CD4-positive, alpha-beta memory T cell (primary cell): ENCODE measurements around the gene AMZ1. TPM values are rescaled to one million over a fixed set of nuclear protein-coding genes. Genes with fewer than 3 reads are reported as not detected.
"Not testable (repeated sequence)": the region's sequence is repeated elsewhere in the genome, so short reads cannot be mapped to it uniquely, and the experiment has no call there.

ENCODE experiments used
- CTCF ChIA-PET: fragments of 350-600 bp; sonication (Branson Sonifier 250); formaldehyde crosslinking; loops from one replicate; lab custom pipeline; 2021; ENCODE audit warnings: inconsistent platforms; ENCODE audit not compliant: partially characterized antibody; lab: Charles Lee
- POLR2A ChIA-PET: fragments of 350-600 bp; sonication (Branson Sonifier 250); formaldehyde crosslinking; loops from one replicate; lab custom pipeline; 2021; ENCODE audit not compliant: partially characterized antibody; lab: Charles Lee
- DNase-seq, 5 donors: peaks; one replicate each; pipeline versions ENCODE4 v3.0.0 to v3.0.0-alpha.2; 2020 to 2022; ENCODE audit warnings: mixed read lengths in 1 of 5
- H3K27ac ChIP-seq: one replicate; pipeline ENCODE4 v1.7.0; 2013; ENCODE audit warnings: low read depth, low read length
- H3K27me3 ChIP-seq: 2 replicates; pipeline ENCODE4 v1.7.0; 2013; ENCODE audit warnings: mild to moderate bottlenecking, low read length, moderate library complexity; ENCODE audit not compliant: insufficient read depth
- H3K36me3 ChIP-seq: 2 replicates; pipeline ENCODE4 v1.7.0; 2013; ENCODE audit warnings: mild to moderate bottlenecking, low read length, moderate library complexity; ENCODE audit not compliant: insufficient read depth
- H3K4me1 ChIP-seq: 2 replicates; pipeline ENCODE4 v1.7.0; 2013; ENCODE audit warnings: mild to moderate bottlenecking, low read length, moderate library complexity; ENCODE audit not compliant: insufficient read depth
- H3K4me3 ChIP-seq, 2 donors: one replicate each; pipeline ENCODE4 v1.7.0; 2013; ENCODE audit warnings: low read length in 2 of 2, mild to moderate bottlenecking in 1 of 2
- H3K9me3 ChIP-seq, 2 donors: one replicate each; pipeline ENCODE4 v1.7.0; 2013; ENCODE audit warnings: low read length in 2 of 2, control low read depth in 1 of 2; ENCODE audit not compliant: control insufficient read depth in 1 of 2
- H3K27ac Mint-ChIP-seq, 7 donors: one replicate each; pipeline ENCODE4 v1.8.0; 2020 to 2021; ENCODE audit warnings: mixed read lengths in 7 of 7, mild to moderate bottlenecking in 6 of 7, inconsistent platforms in 3 of 7, moderate library complexity in 3 of 7
- H3K27me3 Mint-ChIP-seq, 2 donors: one replicate each; pipeline ENCODE4 v1.8.0; 2020 to 2021; ENCODE audit warnings: mixed read lengths in 2 of 2
- H3K36me3 Mint-ChIP-seq, 2 donors: one replicate each; pipeline ENCODE4 v1.8.0; 2020 to 2021; ENCODE audit warnings: mixed read lengths in 2 of 2, inconsistent platforms in 1 of 2, mild to moderate bottlenecking in 1 of 2
- H3K4me1 Mint-ChIP-seq, 4 donors: one replicate each; pipeline ENCODE4 v1.8.0; 2020 to 2021; ENCODE audit warnings: mixed read lengths in 4 of 4, mild to moderate bottlenecking in 1 of 4
- H3K4me3 Mint-ChIP-seq, 8 donors: one replicate each; pipeline ENCODE4 v1.8.0; 2020 to 2021; ENCODE audit warnings: mixed read lengths in 8 of 8, mild to moderate bottlenecking in 7 of 8, moderate library complexity in 6 of 8, inconsistent platforms in 3 of 8
- H3K9me3 Mint-ChIP-seq, 8 donors: one replicate each; pipeline ENCODE4 v1.8.0; 2020 to 2021; ENCODE audit warnings: mixed read lengths in 8 of 8, mild to moderate bottlenecking in 5 of 8, inconsistent platforms in 3 of 8, moderate library complexity in 1 of 8
- intact Hi-C: fragments of 100-400 bp; cut with micrococcal nuclease; formaldehyde crosslinking; loops from one replicate; pipeline ENCODE4 v1.15.1; 2023
- polyA plus RNA-seq, 2 donors: library from polyadenylated mRNA; unstranded; fragments of 300-500 nt; fragmentation: Illumina TruSeq; gene quantifications; one replicate each; pipeline ENCODE4 v1.2.3, GENCODE V29; 2021
- total RNA-seq, 2 experiments: library from RNA; stranded (reverse); gene quantifications; one replicate each; pipeline ENCODE4 v1.2.3, GENCODE V29; 2021

Gene AMZ1
- total and polyA plus RNA-seq, 4 experiments from 2014 or later, result 0.15 to 2.0 (median 1.6) TPM; not detected in 1

DNA sequence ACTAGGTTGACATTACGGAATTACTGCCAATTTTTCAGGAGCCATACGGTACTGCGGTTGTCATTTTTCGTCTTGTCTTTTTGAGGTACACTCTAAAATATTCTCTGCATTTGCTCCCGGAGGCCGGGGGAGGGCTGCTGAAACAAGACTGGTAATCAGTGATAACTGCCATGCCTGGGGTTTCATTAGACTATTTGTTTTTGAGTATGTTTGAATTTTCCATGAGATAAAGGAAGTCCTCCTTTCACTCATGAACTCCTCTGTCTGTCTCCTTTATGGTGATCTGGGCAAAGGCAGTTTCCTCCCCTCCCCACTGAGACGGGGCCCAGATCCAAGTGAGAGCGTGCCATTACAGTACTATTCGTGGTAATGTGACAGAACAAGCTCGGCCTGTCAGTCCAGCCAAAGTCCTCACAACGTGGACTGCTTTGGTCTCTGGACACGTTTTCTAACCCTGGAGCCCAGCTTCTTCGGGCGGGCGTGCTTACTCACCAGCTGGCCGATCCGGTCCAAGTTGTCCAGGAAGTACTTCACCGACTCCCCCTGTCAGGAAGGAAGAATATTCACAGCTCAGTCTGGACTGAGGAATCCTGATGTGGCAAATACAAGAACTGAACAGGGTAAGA, 45.1 kb downstream of the AMZ1 start:
- no peaks in the 10 kb centered on the region for H3K27me3 ChIP-seq
- ChIA-PET POLR2A (no interaction called here), CTCF (interaction anchor here (0.6 kb wide), 1 partner anchor 29 kb away, joined by 3 read pairs; no protein-coding TSS in a partner anchor)
- peaks cover 5% of the 10 kb centered on the region for H3K36me3 ChIP-seq
- H3K4me3 ChIP-seq, result no peak overlapping the region
- Mint-ChIP-seq H3K4me3 (no peak overlapping the region), H3K9me3 (no peaks in the 10 kb centered on the region), H3K27me3 (no peaks in the 10 kb centered on the region), H3K27ac (peak overlapping the region in 1 of 7 donors; percentile 8), H3K36me3 (peaks cover 26 to 34% of the 10 kb centered on the region in 2 donors), H3K4me1 (peaks cover 0 to 5% (median 3%) of the 10 kb centered on the region in 4 donors)
- DNase-seq, result no peak
- intact Hi-C loops, result no loop called here
- H3K9me3 ChIP-seq, result no peaks in the 10 kb centered on the region
- H3K27ac ChIP-seq, result no peak overlapping the region
- no peaks in the 10 kb centered on the region for H3K4me1 ChIP-seq

DNA sequence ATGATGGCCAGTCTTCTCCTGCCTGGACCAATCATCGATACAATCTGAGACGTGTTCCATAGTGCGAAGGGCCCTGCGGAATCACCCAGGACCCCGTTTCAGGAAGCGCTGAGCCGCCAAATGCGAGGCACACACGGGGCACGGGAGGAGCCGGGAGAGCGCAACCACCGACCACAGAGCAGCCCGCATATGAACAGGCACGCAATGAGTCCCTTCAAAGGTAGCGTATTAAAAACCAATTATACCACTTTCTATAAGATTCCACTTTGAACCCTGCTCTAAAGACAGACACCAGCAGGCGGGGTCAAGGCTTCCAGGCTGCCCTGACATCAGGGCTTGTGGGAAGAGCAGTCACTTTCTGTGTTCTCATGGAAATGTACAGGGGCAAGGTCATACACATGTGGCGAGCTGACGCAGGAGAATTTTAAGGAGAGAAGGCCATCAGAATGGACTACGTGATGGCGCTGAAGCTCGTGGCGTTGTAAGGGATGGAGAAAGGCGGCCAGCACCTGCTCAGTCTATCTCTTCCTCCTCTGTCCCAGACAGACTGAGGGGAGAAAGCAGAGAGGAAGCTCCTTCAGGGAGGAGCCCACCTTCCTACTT, 46.2 kb downstream of the AMZ1 start:
- CTCF ChIA-PET, result no interaction called here
- Histone ChIP-seq H3K27ac (no peak overlapping the region), H3K4me3 (no peak overlapping the region), H3K4me1 (no peaks in the 10 kb centered on the region), H3K27me3 (no peaks in the 10 kb centered on the region), H3K36me3 (peaks cover 5% of the 10 kb centered on the region), H3K9me3 (no peaks in the 10 kb centered on the region)
- Mint-ChIP-seq H3K27me3 (no peaks in the 10 kb centered on the region), H3K36me3 (peaks cover 23 to 28% of the 10 kb centered on the region in 2 donors), H3K4me3 (peak overlapping the region in 1 of 8 donors; percentile 22), H3K4me1 (peaks cover 0 to 5% (median 3%) of the 10 kb centered on the region in 4 donors), H3K9me3 (no peaks in the 10 kb centered on the region), H3K27ac (peak overlapping the region in 1 of 7 donors; percentile 83)
- intact Hi-C loops, result no loop called here
- no peak for DNase-seq
- POLR2A ChIA-PET, result no interaction called here

DNA sequence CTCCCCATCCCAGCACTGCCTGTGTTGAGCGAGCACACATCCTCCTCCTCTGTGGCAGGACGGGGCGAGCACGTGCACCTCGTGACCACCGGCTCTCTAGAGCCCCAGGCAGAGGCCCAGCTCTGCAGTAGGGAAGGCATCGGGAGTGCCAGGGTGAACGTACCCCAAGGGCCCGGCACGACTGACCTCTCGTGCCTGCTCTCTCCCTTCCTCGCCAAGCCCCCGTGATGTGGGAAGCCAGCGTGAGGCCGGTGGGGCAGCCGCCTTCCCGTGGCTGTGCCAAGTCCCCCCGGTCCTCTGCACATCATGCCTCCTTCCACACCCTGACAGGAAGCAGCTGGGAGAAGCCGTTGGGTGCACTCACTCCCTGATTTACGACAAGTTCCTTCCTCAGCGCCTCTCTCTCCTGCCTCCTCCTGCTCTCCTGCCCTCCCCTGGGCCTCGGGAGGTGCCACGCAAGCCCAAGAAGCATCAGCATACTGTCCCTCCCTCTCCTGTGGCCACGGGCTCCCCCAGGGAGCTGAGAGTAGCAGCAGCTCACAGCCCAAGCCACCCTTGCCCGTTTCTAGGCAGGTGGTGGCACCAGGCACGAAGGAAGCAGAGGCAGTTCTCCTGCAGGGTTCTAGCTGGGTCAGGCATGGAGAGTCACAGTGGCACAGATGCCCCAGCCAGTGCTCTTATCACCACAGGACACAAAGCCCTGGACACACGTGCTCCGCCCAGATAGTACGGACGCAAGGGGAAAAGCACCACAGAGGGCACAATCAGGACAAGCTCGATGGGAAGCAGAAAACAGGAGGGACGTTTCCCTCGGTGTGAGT, 47.0 kb downstream of the AMZ1 start:
- Mint-ChIP-seq H3K4me1 (peaks cover 0 to 5% (median 3%) of the 10 kb centered on the region in 4 donors), H3K9me3 (no peaks in the 10 kb centered on the region), H3K27ac (no peak overlapping the region), H3K4me3 (no peak overlapping the region), H3K36me3 (peaks cover 19 to 24% of the 10 kb centered on the region in 2 donors), H3K27me3 (no peaks in the 10 kb centered on the region)
- ChIA-PET POLR2A (no interaction called here), CTCF (no interaction called here)
- Histone ChIP-seq H3K4me3 (no peak overlapping the region), H3K27me3 (no peaks in the 10 kb centered on the region), H3K9me3 (no peaks in the 10 kb centered on the region), H3K36me3 (peaks cover 5% of the 10 kb centered on the region), H3K27ac (no peak overlapping the region), H3K4me1 (no peaks in the 10 kb centered on the region)
- intact Hi-C loops, result no loop called here
- DNase-seq, result no peak

DNA sequence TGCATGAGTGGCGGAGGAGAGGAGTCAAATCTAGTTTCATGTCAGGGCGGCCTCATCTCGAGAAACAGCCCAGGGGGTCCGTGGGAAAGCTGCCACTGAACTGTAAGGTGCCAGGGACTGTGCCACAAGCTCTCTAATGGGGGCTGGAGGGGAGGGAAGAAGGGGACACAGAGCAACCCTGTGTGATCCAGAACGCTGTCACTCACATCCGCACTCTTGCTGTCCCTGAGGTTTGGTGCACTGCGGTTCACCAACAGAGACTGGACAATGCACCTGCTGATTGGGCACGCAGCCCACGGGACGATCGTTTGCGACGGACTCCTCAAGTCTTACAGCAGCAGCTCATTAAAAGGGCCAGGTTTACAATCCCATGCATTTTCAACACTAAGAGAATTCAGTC, 47.7 kb downstream of the AMZ1 start:
- no peaks in the 10 kb centered on the region for H3K27me3 ChIP-seq
- H3K27ac ChIP-seq, result no peak overlapping the region
- CTCF ChIA-PET, result no interaction called here
- DNase-seq, result no peak
- Mint-ChIP-seq H3K36me3 (peaks cover 16 to 25% of the 10 kb centered on the region in 2 donors), H3K4me1 (peaks cover 0 to 5% (median 3%) of the 10 kb centered on the region in 4 donors), H3K4me3 (no peak overlapping the region), H3K27ac (no peak overlapping the region), H3K27me3 (no peaks in the 10 kb centered on the region), H3K9me3 (no peaks in the 10 kb centered on the region)
- H3K9me3 ChIP-seq, result no peaks in the 10 kb centered on the region
- peaks cover 2% of the 10 kb centered on the region for H3K36me3 ChIP-seq
- intact Hi-C loops, result no loop called here
- POLR2A ChIA-PET, result no interaction called here
- no peaks in the 10 kb centered on the region for H3K4me1 ChIP-seq
- no peak overlapping the region for H3K4me3 ChIP-seq

DNA sequence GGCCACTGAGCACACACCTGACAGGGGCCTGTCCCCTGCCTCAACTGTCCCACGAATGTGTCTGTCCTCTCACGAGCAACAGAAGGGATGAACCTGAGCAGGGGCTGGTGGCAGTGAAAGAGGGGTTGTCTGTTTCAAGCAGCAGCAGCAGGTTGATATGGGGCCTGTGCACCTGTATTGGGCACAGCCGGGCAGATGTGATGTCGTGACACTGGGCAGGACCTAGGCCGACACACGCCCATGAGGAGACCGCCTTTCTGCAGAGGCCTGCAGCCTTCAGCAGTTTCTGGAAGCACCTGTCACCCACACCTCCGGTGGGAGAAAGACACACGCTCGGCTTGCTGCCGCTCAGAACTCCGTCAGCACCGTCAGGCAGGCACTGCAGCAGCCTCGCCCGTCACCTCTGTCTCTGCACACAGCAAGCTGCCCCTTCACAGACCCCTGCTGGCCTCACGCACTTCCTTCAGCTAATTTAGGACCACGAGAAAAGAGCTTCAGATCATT, 48.5 kb downstream of the AMZ1 start:
- Mint-ChIP-seq H3K27me3 (no peaks in the 10 kb centered on the region), H3K27ac (no peak overlapping the region), H3K36me3 (peaks cover 12 to 21% of the 10 kb centered on the region in 2 donors), H3K4me1 (peaks cover 0 to 5% (median 3%) of the 10 kb centered on the region in 4 donors), H3K9me3 (no peaks in the 10 kb centered on the region), H3K4me3 (no peak overlapping the region)
- POLR2A ChIA-PET, result interaction anchor here (0.9 kb wide), 1 partner anchor 16 kb away, joined by 3 read pairs; no protein-coding TSS in a partner anchor
- Histone ChIP-seq H3K9me3 (no peaks in the 10 kb centered on the region), H3K4me1 (no peaks in the 10 kb centered on the region), H3K36me3 (no peaks in the 10 kb centered on the region), H3K27ac (no peak overlapping the region), H3K27me3 (no peaks in the 10 kb centered on the region), H3K4me3 (no peak overlapping the region)
- DNase-seq, result no peak
- CTCF ChIA-PET, result interaction anchor here (0.6 to 1.4 kb wide), 2 partner anchors 18 to 26 kb away, joined by 3 read pairs; no protein-coding TSS in a partner anchor
- intact Hi-C loops, result no loop called here

DNA sequence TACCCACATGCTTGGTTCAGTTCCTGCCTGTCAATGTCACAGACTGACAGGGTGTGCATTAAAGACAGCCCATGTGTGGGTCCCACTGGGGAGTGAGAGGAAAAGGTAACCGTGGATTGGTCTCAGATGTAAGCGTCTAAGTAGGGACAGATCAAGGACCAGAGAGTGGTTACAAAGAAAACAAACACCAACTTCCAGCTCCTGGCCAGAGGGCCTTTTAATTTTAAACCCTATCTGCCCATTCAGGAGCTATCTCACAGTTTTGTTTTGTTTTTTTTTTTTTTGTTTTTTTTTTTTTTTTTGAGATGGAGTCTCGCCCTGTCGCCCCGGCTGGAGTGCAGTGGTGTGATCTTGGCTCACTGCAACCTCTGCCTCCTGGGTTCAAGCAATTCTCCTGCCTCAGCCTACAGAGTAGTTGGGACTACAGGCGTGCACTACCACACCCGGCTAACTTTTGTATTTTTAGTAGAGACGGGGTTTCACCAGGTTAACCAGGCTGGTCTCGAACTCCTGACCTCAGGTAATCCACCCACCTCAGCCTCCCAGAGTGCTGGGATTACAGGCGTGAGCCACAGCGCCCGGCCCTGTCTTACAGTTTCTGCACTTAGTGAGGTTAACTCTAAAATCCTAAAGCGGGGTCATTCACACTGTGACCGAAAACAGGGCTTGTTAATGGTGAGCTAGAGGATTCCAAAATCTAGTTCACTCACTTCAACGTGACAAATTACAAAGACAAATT, 49.2 kb downstream of the AMZ1 start:
- H3K4me3 ChIP-seq, H3K27ac ChIP-seq, H3K36me3 ChIP-seq, intact Hi-C loops, H3K4me1 ChIP-seq, H3K4me3 Mint-ChIP-seq, H3K9me3 ChIP-seq, H3K27me3 ChIP-seq, DNase-seq, H3K9me3 Mint-ChIP-seq, H3K27me3 Mint-ChIP-seq, H3K4me1 Mint-ChIP-seq: not testable (repeated sequence)
- POLR2A ChIA-PET, result interaction anchor here (0.9 kb wide), 1 partner anchor 16 kb away, joined by 3 read pairs; no protein-coding TSS in a partner anchor
- peak overlapping the region in 1 of 7 donors; percentile 63 for H3K27ac Mint-ChIP-seq
- CTCF ChIA-PET, result interaction anchor here (0.6 to 1.7 kb wide), 3 partner anchors 8 to 27 kb away, joined by 3 to 5 read pairs (median 3); no protein-coding TSS in a partner anchor
- H3K36me3 Mint-ChIP-seq, result peaks cover 8 to 17% of the 10 kb centered on the region in 2 donors
